Hepatic stellate cell (primary cell): Measurements from ENCODE around the gene NCK2.

Experiments used
- DNase-seq: peaks from one replicate; pipeline ENCODE4 v3.0.0; 2011; ENCODE audit warnings: low spot score

Gene NCK2

DNA sequence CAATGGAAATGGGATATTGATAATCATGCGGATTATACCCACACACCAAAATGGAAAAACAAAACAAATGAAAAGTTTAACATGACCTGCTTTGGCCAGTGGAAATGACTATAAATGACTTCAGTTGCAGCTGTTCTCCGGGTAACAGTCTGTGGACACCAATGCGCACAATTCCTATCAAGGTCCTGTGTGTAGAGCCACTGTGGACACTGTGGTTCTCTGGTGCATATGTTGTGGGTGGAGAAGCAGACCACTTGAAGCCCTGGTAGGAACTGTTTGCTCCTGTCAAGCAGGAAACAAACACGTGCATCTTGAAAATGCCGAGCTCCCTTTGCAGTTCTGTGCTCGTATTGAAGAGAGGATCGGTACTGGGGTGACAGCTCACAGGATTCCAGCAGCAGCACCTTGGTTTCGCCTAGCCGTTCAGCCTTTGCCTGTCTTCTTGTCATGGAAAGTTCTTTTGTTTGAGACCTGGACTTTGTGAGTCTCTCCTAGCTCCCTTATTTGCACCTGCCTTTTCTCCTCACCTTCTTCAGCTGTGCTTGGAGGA lies 32.9 kb downstream of the NCK2 start:
- no peak for DNase-seq

DNA sequence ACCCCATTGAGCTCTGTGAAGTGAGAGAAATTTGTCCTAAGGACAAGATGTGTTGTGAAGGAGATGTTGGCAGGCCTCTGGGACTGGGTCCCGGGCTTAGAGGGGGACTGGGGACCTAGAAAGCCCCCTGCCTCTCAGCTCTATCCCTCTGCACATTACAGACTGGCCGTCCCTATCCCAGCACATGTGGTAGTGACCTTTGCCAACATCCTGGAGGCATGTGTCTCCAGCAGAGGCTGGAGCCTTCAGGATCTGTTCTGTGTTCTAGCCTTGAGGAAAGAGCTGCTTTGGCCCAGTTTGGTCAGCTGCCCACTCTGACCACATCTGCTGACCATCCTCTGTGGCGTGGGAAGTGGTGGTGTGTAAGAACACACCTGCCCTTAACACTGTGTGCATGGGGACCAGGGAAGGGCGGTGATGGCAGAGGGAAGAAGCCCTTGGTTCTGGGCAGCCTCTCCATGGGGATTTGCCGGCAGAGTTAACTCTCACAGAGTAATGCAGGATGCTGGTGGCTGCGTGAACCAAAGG lies 33.4 kb downstream of the NCK2 start:
- DNase-seq: no peak

DNA sequence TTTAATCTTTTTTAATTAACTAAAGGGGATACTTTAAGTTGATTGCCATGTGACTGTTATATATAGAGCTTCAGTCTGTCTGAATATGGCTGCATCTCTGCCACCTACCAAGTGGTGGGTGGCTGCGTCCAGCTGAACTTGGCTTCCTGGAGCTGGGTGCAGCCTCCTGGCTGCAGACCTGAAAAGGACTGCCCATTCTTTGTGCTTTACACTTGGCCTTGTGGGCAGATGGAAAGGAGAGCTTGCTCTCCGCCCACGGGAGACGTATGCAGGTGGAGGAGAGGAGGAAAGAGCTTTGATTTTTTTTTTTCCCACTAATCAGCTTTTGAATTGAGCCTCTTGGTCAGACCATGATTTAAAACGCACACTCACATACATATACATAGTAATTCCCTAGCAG lies 34.7 kb downstream of the NCK2 start:
- no peak for DNase-seq

DNA sequence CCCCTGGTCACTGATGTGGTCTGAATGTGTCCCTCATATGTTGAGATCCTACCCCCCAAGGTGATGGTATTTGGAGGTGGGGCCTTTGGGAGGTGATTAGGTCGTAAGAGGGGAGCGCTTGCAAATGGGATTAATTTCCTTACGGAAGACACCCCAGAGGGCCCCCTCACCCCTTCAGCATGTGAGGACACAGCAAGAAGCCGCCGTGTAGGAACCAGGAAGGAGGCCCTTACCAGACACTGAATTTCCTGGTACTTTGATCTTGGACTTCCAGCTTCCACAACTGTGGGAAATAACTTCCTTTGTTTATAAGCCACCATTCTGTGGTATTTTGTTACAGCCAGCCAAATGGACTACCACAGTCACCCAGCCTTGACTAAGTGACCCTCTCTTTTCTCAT lies 35.9 kb downstream of the NCK2 start:
- DNase-seq: no peak

DNA sequence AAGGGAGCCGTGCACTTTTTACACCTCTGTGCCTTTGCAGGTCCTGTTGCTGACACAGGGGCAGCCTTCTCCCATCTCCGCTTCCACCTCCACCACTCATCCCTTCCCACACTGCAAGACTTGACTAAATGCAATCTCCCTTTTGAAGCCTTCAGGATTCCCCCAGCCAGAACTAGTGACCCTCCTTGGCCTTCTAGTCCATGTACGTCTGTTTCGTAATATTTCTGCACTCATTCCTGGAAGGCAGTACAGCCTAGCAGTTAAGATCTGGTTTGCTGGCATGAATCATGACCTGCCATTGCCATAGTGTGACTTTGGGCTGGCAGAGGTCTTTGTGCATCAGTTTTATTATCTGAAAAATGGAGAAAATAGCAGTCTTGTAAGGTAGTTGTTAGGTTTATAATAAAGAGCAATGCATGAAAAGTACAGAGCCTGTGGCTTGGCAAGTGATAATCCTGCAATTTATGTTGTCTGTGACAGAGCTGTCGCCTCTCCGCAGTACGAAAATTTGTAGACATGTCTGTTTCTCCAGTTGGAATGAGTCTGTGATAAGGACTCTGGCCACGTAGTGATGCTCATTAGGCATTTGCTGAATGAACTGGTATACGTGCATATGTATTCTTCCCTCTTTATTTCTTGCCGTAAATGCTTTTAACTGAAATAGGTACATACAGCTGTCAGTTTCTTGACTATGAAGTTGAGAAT lies 36.7 kb downstream of the NCK2 start:
- no peak for DNase-seq

DNA sequence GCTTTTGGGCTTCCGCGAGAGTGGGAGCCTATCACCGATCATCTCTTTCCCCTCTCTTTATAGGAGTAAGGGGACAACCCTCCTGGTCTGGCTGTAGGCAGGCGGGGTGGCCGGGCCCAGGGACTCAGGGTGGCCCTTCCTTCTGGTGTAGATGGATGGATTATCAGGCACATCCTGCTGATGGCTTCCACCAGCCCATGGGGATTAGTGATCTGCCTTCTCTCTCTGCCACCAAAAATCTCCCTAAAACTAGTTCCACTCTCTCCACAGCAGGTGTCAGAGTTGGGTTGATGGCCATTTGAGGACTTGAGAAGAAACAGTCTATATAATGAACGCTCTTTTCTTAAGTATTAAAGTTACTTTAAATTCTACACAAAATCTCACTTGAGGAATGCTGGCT lies 37.4 kb downstream of the NCK2 start:
- DNase-seq: no peak

DNA sequence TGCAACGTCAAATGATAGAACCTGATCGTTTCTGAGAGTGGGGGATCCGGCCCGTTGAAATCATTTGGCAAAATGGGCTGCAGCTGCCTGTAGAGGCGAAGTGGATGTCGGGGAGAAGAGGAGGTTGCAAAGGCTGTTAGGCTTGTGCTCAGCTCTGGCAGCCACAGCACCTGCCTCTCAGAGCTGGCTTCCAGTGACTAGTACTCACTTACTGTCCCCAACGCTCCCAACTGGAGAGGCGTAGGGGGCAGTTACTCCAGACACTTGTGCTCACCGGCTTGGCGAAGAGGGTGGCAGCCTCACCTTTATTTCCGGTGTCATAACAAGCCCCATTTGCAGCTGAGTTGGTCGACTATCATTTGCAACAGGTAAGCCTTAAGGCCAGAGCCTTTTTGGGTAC lies 37.9 kb downstream of the NCK2 start:
- no peak for DNase-seq

DNA sequence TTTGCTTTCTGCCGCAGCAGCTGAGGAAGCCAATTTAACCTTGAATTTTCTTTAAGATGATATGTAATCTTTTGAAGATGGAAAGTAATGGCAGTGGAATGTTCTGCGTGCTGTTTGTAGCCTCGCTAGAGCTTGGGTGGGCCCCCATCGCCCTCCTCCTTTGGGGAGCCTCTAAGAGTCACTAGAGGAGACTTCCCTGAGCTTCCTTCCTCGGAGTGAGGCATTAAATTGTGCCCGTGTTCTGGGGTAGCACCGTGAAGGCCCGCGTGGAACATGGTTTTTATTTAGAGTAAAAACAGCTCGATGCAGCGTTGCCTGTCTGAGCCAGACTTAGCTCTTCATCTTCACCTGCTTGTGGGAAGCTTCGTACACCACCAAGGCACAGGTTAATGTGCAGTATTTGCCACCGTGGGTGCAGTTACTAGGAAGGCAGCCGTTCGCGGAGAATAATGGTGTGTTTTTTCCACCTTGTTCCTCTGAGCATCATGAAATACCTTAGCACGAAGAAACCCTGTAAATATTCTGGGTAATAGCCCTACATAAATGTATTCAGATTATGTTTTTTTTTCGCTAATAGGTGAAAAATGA lies 38.5 kb downstream of the NCK2 start:
- DNase-seq: no peak

DNA sequence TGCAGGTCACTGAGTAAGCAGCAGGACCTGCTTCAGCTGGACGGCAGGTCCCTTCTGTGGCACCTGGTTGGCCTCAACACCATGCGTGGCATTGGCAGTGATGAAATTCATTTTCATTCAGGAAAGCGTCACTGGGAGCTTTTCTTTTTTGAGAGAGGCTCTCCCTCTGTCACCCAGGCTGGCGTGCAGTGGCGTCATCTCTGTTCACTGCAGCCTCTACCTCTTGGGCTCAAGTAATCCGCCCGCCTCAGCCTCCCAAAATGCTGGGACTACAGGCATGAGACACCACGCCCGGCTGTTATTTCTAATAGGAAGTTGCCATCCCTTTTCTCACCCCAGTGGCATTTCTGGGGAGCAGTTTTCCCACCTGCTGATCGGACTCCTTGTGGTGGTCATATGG lies 39.3 kb downstream of the NCK2 start:
- no peak for DNase-seq

DNA sequence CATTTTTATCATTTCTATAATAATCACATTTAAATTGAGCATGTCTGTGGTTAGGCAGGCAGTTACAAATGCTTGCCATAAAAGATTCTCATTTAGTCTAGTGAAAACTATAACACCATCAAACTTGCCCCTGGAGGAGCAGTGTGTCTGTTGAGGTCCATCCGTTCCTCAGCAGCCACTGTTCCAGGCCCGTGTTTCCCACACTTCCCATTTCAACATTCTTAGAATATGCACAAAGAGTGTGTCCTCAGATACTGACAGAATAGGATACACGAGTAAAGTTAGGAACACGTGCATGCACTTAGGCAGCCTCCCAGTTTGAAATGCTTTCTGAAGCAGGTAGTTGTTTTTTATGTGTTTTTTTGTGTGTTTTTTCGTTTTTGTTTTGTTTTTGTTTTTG lies 39.9 kb downstream of the NCK2 start:
- no peak for DNase-seq

DNA sequence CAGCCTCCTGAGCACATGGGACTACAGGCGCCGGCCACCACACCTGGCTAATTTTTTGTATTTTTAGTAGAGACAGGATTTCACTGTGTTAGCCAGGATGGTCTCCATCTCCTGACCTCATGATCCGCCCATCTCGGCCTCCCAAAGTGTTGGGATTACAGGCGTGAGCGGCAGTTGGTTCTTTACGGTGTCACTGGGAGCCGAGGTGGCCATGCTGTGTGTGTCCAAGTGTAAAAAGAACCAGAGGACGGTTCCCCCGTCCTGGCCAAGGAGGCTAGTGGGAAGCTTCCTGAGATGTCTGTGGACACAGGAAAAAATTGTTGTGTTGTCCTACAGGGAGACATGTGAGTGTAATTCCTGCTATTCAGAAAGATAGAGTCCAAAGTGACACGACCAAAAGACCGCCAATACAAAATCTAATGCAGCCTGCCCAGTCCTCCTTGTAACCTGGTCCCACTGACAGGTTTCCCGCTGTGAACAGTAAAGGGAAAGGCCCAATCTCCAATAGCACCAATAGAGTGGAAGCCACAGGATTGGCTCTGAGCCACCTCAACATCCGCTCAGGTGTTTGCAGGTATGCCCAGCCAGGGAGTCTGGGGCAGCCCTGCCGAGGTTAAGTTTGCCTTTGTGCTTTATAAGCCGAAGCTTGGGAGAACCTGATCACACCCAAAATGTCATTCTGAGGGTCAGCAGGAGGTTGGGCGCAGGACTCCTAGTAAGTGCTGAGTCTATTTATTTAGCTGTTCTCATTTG lies 40.6 kb downstream of the NCK2 start:
- no peak for DNase-seq

DNA sequence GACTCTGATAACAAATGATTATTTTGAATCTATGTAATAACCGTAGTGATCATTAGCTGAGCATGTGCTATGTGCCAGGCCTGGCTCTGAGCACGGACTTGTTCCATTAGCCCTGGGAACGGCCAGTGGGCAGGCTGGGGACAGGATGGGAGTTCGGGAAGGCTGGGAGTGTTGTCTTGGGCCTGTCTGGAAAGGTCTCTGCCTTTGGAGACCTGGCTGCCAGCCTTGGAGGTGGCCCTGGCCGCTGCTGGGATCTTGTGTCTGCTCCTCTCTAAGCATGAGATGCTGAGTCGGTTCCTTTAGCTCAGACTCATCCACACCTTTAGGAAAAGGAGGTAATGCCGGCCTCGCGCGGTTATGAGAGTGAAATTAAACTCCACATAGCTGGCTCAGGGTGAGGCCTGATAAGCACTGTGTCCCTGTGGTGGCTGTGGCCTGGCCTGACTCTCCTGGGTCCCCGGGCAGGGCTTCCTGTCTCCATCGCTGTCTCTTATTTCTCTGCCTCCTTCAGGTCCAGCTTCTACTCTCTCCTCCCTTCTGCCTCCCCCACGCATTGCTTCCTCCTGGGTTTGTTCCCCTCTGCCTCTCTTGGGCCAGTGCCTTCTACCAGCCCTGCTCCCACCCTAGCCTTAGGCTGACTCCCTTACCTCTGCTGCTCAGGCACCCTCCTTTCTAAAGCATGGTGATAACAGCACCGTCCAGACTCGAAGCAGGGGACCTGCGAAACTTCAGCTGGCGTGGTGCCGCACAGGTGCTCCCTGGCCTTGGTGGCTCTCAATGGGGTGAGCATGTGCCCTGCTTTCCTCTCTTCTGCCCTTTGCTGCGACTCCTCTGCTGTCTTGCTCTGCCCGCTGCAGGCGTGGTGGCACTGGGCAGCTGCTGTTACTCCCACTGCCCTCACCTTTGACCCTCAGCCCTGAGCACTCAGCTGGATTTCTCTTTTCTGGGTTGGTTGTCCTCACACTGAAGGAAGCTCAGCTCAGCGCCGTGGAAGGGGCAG lies 41.8 kb downstream of the NCK2 start:
- no peak for DNase-seq

DNA sequence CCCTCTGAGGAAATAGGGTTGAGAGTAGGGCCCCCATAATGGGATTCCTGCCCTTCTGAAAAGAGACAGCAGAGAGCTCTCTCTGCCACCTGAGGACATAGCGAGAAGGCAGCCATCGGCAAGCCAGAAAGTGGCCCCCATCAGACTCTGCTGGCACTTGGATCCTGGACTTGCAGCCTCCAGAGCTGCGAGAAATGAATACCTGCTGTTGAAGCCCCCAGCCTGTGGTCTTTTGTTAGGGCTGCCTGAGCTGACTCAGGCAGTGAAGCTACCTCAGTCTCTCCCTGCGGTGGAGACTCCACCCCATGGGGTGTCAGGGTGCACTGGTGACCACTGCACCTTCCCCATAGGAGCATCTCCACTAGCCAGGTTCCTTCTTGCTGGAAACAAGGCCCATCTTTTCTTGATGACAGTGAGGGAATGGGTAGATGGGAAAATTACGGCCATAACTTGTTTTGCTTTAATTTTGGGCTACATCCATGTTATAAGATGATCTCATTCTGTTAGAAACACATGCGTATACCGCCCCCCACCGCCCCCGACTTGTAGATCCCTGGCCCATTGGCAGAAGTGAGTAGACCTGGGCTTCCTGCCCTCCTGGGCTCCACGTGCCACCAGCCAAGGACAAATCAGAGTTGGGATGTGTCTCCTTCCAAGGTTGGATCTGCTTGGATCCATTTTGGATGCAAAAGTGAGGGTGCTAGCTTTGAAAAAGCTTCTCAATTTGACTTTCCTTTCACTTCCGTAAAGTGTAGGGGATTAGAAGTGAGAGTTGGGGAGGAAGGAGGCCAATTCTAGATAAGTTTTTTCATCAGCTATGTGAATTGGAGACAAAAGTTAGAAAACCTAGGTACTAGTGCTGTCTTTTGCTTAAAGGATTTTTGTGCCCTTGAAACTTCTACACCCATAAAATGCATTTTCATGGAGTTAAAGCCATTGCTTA lies 42.9 kb downstream of the NCK2 start:
- DNase-seq: no peak

DNA sequence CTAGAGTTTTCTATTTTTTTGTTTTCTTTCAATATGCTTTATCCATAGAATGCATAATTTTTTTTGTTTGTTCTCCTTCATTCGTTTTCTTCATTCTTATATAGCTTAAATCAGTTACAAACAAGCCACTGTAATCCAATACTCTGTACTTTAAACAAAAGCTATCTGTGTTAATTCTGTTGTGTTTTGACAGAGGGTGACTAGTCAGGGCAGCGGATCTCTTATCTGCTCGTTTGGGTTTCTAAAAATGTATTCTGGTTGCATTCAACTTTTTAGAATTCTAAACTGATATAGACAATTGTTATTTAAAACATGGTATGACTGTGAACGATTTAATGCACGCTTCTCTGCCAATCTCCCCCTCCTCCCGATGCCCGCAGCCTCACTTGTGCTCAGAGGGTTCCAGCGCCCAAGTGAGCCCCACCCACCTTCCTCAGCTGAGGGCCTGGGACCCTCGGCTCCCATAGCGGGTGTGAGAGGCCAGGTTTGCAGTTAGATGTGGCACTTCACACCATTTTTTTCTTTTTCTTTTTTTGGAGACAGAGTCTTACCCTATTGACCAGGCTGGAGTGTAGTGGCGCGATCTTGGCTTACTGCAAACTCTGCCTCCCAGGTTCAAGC lies 44.1 kb downstream of the NCK2 start:
- DNase-seq: no peak

DNA sequence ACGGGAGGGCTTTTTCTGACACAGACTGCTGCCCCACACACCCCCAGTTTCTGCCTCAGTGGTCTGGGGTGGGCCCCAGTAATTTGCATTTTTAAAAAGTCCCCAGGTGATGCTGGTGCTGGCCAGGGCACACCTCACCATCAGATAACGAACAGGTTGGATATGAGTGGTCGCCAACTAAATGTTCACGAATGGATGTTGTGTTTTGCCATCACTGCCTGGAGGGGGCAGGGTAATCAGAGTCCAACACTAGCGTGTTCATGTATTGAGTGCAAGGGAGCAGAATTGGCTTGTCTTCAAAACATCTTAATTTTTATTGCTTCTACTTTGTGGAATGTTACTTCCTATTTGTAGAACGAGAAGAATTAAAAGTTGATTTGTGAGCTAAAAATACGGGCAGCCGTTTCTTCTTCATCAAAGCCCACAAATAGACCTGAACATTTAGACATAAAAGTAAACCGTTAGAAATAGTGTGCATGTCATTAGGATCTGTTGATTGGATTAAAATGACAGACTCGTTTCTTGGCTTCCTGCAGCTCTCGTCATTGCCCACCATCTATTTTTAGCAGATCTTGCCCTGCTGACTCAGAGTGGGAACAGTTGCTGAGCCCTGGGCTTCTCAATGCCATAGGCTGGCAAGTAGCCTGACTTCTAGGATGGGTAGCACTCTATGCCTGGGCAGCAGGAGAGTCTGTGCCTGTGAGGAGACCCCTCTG lies 45.2 kb downstream of the NCK2 start:
- peak; percentile 90 for DNase-seq

DNA sequence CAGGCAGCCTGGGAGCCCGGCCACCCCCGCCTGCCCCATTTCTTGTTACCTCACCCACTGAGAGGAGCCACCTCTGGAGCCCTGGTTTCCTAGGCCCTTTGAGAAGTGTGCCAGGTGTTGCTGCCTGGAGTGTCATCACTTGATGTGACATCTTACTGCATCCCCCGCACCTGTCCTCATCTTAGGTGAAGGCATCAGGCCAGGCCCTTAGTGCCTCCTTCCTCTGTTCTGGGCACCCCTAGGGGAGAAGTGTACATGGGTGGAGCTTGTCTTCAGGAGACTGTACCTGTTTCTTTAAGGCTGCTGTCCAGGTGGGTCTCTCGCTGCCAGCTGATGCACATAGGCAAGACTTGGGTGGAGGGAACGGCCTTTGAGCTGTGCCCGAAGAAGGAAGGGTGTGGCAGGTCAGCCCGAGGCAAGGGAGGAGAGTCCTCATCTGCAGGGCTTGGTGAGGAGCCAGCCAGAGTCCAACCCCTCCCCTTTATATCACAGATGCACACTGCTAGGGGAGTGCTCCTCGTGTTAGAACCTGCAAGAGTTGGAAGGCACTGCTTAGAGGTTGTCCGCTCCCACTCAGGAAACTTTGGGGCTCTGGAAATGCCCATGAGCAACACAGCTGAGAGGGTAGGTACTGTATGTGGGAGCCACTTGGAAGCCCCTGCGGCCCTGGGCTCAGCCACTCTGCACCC lies 45.9 kb downstream of the NCK2 start:
- no peak for DNase-seq

DNA sequence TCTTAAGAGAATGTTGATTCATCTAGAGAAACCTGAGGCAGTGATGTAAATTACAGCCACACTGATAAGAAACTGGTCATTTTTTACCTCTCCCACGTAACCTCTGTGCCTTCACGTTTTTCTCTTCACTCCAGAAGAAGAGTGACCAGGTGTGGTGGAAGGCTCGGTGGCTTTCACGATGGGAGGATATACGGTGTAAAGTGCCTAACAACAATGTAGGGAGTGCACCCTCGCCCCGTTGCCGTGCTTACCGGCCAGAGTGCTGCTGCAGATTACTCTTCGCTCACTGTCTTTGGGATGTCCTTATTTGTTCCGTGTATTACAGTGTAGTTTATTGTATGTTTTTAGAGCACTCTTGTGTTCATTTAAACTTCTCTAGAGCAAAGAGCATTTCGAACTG lies 46.5 kb downstream of the NCK2 start:
- DNase-seq: no peak

DNA sequence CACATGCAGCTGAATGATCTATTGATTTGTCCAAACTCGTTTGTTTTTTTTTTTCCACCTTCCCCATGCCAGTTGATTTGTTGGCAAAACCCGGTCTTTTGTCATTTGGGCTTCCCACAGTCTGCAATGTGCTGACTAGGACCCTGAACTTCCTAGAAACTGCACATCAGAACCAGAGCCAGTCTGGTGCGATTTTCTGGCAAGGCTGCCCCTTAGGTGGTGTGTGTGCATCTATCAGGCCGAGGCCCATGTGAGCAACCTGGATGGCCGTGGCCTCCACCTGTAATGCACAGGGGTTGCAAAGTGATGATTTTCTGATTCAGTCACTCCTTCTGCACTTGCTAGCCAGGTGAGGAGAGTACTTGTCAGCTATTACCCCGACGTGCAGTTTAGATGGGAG lies 47.8 kb downstream of the NCK2 start:
- no peak for DNase-seq
